ENCODE data around the gene VANGL1. TPM values are rescaled to one million over a fixed set of nuclear protein-coding genes. Genes with fewer than 3 reads are reported as not detected.

Gene VANGL1
- total and polyA plus RNA-seq, 2 of the 8 experiments (the other 6 are each of a cell fraction or from before 2014, with no cell fraction given) = 9.4 to 13.4 TPM

- TF ChIP-seq CHD7 (IDR thresholded peaks at IDR 0.05; ENCODE audit: insufficient replicate concordance, low read length) (no peak), TEAD4 (IDR thresholded peaks at IDR 0.05; ENCODE audit: low read depth, low read length) (no peak), JUN (IDR thresholded peaks at IDR 0.05; ENCODE audit: low read depth, low read length) (no peak), ATF3 (IDR thresholded peaks at IDR 0.05; ENCODE audit: insufficient read depth, low read depth, low read length) (no peak), FOSL1 (IDR thresholded peaks at IDR 0.05; ENCODE audit: insufficient read depth, low read depth, low read length) (no peak), TAF1 (IDR thresholded peaks at IDR 0.05; ENCODE audit: low read depth, low read length) (no peak), CBX5 (IDR thresholded peaks at IDR 0.05; ENCODE audit: low read depth, low read length) (no peak), RFX5 (IDR thresholded peaks at IDR 0.05; ENCODE audit: borderline replicate concordance, low read depth, low read length) (no peak), POLR2A (IDR thresholded peaks at IDR 0.05; ENCODE audit: control extremely low read depth in 1 of 2, low read depth in 2 of 2, low read length in 2 of 2) (no peak)
Observed at GRCh38 chr1:115609021-115609420, 32.7 kb upstream of the VANGL1 start (continued).

All from H1 (cell line).